ENCODE data around the gene FBF1.
A peak's percentile ranks its signal among the peaks of the same experiment; 100 is the strongest.
"Not testable (repeated sequence)": the region's sequence is repeated elsewhere in the genome, so short reads cannot be mapped to it uniquely, and the experiment has no call there.

Gene FBF1

GRCh38 chr17:75895370-75896155, 45.3 kb downstream of the FBF1 start:
- DNase-seq (ENCODE audit: low spot score) = peak; percentile 75

DNA sequence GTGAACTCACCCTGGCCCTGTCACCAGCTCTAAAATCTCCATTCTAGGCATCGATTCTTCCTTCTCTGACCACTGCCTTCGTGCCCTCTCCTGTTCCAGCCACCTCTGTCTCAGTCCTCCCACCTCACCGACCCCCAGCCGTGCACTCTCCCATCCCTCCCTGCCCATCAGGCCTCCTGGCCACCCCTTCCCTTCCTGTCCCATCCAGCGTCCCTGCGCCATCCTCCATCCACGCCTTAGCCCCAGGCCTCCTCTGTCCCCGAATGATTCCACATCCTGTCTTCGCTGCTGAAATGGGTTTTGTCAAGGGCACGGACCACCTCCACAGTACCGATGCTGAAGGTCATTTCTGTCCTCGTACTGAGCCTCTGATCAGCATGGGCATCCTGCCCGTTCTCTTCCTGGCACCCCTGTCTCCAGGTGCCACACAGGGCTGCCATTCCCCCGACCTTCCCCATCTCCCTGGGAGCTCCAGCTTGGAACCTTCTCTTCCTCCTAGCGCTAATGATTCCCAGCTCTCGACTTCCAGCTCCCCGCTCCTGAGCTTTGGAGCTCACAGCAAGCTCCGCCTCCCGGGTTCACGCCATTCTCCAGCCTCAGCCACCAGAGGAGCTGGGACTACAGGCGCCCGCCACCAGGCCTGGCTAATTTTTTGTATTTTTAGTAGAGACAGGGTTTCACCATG, 46.7 kb downstream of the FBF1 start:
- no peak for DNase-seq (ENCODE audit: low spot score)

DNA sequence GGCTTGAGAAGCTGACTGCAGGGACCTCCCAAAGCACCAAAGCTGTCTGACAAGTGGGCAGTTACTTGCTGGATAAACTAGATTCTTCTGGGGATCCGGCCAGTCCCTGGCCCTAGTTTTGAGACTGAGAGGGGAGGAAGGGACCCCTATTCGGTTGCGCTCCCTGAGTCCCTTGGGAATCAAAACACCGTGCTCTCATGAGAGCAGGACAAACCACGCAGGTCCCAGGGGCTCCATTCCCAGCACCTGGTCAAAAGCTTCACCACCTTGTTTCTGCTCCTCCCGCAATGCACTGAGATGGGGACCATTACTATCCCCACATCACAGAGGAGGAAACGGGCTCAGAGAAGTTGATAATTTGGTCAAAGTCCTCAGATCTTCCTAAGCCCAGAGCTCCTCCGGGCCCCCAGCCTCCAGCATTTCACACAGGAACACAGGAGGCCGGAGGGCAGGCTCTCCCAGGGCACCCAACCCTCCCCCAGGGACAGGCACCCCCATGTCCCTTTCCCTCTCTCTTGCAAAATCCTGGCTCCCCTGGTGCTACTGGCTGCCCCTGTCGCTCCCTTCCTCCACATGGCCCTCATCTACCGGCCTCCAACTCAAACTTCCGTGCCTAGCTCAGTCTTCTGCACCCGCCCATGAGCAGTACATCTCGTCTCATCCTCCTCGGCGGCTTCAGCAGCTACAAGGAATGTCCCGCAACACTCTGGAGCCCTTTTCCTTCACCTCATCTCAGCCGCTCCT, 47.4 kb downstream of the FBF1 start:
- DNase-seq (ENCODE audit: low spot score) = no peak

DNA sequence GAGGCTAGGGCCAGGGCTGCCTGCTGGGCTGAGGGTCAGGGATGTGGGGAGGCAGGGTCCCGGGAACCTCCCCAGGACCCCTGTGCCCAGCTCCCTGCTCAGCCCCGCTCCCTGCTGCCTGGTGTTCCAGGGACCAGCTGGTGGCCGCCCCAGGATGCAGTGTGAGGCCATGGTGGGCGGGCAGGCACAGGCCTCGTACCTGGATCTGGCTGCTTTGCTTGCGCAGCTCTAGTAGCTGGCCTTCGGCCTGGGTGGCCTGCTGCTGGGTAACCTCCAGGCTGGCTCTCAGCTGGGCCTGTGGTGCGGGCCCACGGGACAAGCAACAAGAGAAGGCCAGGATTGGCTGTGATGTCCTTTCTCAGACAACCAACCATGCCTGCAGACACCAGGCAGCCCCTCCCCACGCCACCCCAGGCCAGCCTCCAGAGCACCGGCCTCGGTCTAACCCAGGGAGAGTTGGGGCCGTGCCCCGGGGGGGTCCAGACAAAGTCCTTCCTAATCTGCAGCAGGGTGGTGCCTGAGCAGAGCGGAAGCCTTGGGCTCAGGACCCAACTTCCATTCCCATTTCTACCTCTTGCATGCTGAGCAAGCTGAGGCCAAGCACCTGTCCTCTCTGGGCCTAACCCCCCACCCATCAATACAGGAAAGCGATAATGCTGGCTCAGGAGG, 48.2 kb downstream of the FBF1 start:
- no peak for DNase-seq (ENCODE audit: low spot score)

GRCh38 chr17:75891605-75892555, 49.0 kb downstream of the FBF1 start:
- no peak for DNase-seq (ENCODE audit: low spot score)

GRCh38 chr17:75891022-75891604, 49.7 kb downstream of the FBF1 start:
- DNase-seq (ENCODE audit: low spot score) = no peak

GRCh38 chr17:75889454-75889853, 51.4 kb downstream of the FBF1 start:
- no peak for DNase-seq (ENCODE audit: low spot score)

DNA sequence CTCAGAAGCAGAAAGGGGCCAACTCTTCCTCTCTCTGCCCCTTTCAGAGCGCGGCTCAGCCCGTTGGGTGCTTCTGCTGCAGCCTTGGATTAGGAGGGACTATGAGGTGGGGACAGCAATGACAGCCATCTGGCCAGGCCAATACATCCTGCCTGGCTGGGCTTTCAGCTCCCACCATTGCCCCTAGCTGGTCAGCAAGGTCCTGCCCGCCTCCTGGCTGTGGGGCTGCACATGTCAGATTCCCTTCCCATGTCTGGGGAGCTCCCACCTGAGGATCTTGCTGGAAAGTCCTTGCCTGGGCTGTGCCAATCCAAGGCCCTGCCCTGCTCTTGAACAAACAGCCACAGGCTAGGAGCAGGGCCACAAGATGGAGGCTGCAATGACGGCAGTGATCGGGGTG, 52.4 kb downstream of the FBF1 start:
- no peak for DNase-seq (ENCODE audit: low spot score)

DNA sequence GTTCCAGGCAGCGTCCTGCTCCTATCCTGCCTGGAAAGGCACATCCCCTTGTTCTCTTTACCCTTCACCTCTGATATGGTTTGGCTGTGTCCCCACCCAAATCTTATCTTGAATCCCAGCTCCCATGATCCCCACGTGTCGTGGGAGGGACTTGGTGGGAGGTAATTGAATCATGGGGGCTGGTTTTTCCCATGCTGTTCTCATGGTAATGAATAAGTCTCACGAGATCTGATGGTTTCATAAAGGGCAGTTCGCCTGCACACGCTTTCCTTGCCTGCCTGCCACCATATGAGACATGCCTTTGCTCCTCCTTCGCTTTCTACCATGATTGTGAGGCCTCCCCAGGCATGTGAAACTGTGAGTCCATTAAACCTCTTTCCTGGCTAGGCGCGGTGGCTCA, 55.0 kb downstream of the FBF1 start:
- DNase-seq (ENCODE audit: low spot score) = not testable (repeated sequence)

GRCh38 chr17:75885431-75885830, 55.4 kb downstream of the FBF1 start:
- no peak for DNase-seq (ENCODE audit: low spot score)

DNA sequence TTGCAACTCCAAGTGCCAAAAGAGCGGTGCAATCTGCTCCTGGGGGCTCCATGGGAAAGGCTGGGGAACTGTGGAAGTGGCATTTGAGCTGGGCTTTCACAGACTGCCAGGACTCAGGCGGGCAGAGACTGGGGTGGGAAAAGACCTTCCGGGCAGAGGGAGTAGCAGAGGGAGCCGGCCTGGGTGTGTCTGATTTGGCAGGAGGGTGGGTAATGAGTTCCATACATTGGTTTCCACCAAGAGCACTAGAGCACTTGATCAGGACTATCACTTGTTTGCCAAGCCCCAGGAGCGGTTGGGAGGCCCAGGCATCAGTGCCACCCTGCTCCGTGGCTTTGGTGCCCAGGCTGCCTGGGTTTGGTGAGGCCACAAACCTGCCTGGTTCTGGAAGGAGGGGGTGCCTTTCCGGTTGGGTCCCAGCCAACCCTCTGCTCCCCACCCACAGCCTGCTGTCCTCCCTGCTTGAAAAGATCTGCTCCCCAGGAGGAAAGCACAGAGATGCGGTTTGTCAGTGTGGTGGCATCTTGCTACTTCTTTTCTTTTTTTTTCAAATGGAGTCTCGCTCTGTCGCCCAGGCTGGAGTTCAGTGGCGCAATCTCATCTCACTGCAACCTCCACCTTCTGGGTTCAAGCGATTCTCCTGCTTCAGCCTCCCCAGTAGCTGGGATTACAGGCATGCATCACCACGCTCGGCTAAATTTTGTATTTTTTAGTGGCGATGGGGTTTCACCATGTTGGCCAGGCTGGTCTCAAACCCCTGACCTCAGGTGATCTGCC, 59.0 kb downstream of the FBF1 start:
- no peak for DNase-seq (ENCODE audit: low spot score)

- DNase-seq (ENCODE audit: low spot score) = no peak
Observed at GRCh38 chr17:75880266-75880665, 60.6 kb downstream of the FBF1 start.

- peak; percentile 76 for DNase-seq (ENCODE audit: low spot score)
Observed at GRCh38 chr17:75878174-75878998, 62.5 kb downstream of the FBF1 start, which contains the start of gene TRIM47. Gene TRIM47, minus strand, starts transcription at chr17:75878581. Its CDS starts 33 bp downstream, at chr17:75878548.

DNA sequence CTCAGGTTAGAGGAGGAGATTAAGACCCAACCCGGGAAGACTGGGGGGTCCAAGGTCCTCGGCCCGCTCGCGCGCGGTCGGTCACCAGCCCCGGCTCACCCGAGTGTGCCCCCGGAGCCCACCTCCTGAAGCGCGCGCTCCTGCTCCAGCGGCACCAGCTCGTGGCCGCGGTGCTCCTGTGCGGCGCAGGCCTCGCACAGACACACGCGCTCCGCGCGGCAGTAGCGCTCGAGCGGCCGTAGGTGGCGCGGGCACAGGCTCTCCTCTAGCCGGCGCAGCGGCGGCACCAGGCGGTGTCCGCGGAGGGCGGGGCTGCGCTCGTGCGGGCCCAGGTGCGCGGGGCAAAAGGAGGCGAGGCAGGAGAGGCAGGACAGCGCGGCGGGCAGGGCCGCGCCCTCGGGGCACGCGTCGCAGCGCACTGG, 63.1 kb downstream of the FBF1 start:
- peak; percentile 77 for DNase-seq (ENCODE audit: low spot score)

DNA sequence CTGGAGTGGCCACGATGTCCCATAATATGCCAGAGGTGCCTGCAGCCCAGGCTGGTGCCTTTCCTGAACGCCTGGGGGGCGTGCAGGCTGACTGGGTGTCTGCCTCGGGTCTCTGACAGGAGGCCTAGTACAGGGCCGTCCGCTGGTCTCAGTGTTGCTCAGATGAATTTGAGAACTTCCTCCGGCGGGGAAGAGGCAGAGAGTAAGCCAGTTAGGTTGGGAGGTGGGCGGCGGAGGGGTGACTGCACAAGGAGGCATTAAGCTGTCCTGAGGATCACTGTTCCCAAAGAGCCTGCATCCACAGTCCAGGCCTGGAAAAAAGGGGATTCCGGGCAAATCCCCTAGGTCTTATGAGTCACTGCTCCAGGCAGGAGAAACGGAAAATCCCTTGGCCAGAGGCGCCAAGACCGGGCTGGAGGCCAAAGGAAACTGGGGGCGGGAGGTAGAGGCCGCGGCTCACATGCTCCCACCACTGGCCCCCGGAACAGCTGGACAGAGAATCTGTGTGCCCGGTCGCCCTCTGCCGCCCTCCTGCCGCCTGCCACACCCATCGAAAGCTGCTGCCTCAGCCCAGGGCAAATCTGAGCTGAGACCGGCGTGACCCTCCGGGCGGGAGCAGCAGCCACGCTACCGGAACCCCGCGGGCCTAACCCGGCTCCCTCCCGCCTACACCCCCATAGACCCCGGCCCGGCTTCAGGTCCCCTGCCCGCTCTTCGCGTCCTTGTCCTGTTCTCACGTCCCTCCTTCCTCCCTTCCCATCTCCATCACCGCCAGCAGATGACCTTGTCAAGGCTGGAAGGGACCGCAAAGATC, 63.7 kb downstream of the FBF1 start:
- DNase-seq (ENCODE audit: low spot score) = peak; percentile 56

DNA sequence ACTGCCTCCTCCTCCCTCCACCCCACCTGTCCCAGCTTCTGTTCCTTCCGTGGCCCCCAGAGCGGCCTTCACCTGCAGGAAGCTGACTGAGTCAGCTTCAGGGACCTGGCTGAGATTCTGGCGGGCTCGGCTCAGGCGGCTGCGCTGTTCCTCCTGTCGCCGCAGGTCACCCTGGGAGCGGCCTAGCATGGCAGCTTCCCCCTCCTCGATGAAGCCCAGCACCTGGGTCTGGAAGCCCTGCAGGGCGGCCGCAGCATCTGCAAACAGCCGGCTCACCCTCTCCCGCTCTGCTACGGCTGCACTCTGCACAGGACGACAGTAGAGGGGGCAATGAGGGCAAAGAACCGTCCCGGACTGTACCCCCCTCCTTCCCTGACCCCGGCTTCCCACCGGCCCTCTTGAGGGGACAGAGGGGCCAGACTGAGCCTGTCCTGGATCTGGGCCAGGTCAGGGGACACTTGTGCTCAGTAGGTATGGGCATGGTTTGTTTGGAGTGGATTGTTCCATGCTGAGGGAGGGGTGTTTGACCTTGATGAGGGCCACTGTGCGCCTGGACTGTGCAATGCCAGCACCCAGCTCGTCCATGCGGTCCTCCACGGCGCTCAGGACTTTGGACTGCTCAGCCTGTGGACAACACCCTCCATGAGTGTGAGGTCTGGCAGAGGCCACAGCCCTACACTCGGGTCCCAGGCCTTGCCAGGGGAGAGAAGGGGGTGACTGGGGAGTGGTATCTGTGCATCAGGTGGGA, 64.5 kb downstream of the FBF1 start:
- peak; percentile 84 for DNase-seq (ENCODE audit: low spot score)

DNA sequence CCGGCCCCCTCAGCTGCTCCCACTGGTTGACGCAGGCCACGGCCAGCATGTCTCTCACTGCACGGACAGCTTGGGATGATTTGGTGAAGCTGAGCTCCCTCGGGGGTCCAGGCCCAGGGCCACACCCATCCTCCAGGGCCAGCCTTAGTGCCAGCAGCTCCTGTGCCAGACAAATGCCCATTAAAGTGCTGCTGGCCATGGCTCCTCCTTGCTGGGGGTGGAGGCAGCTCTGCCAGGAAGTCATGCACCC, 65.0 kb downstream of the FBF1 start:
- no peak for DNase-seq (ENCODE audit: low spot score)
